8988T (cell line): Measurements from ENCODE around the gene CMKLR1.

Experiments used
- DNase-seq: peaks from one replicate; pipeline ENCODE4 v3.0.0; 2011

Gene CMKLR1

GRCh38 chr12:108338915-108339657, at the start of gene CMKLR1:
TSS of gene CMKLR1 (minus strand) at chr12:108339311. CDS start at chr12:108293591, 45,720 bp downstream.
- no peak for DNase-seq

- no peak for DNase-seq
These were observed 48.7 kb upstream of the CMKLR1 start for GRCh38 chr12:108387771-108388170.

- no peak for DNase-seq
These were observed 47.7 kb upstream of the CMKLR1 start for GRCh38 chr12:108386709-108387360.

- no peak for DNase-seq
These were observed 43.3 kb upstream of the CMKLR1 start for GRCh38 chr12:108382437-108382801.

GRCh38 chr12:108381787-108382436, 42.8 kb upstream of the CMKLR1 start:
- DNase-seq, result no peak

- DNase-seq, result no peak
These were observed 41.3 kb upstream of the CMKLR1 start for GRCh38 chr12:108380382-108380781.

GRCh38 chr12:108379823-108380222, 40.7 kb upstream of the CMKLR1 start:
- no peak for DNase-seq

GRCh38 chr12:108378926-108379325, 39.8 kb upstream of the CMKLR1 start:
- DNase-seq, result no peak

- no peak for DNase-seq
These were observed 38.1 kb upstream of the CMKLR1 start for GRCh38 chr12:108377260-108377659.

GRCh38 chr12:108375986-108376663, 37.0 kb upstream of the CMKLR1 start:
- no peak for DNase-seq

- no peak for DNase-seq
These were observed 35.6 kb upstream of the CMKLR1 start for GRCh38 chr12:108374596-108375320.

GRCh38 chr12:108373111-108373510, 34.0 kb upstream of the CMKLR1 start:
- no peak for DNase-seq

GRCh38 chr12:108371801-108372344, 32.8 kb upstream of the CMKLR1 start:
- DNase-seq, result no peak

GRCh38 chr12:108370415-108370814, 31.3 kb upstream of the CMKLR1 start:
- DNase-seq, result no peak

GRCh38 chr12:108369736-108370396, 30.8 kb upstream of the CMKLR1 start:
- no peak for DNase-seq

GRCh38 chr12:108368089-108368488, 29.0 kb upstream of the CMKLR1 start:
- DNase-seq, result no peak

GRCh38 chr12:108367436-108367835, 28.3 kb upstream of the CMKLR1 start:
- no peak for DNase-seq

GRCh38 chr12:108365324-108365723, 26.2 kb upstream of the CMKLR1 start:
- DNase-seq, result no peak

GRCh38 chr12:108364879-108365278, 25.8 kb upstream of the CMKLR1 start:
- DNase-seq, result no peak

GRCh38 chr12:108363565-108363964, 24.5 kb upstream of the CMKLR1 start:
- no peak for DNase-seq

GRCh38 chr12:108363165-108363564, 24.1 kb upstream of the CMKLR1 start:
- no peak for DNase-seq

GRCh38 chr12:108361606-108362005, 22.5 kb upstream of the CMKLR1 start:
- no peak for DNase-seq
